GM19324 (cell line): ENCODE data around the gene SRXN1.
"Not testable (repeated sequence)": the region's sequence is repeated elsewhere in the genome, so short reads cannot be mapped to it uniquely, and the experiment has no call there.

Experiments used
- ATAC-seq: cut with Tn5 transposase; IDR thresholded peaks from one replicate; pipeline ENCODE4 v1.9.1; 2021; ENCODE audit warnings: mild to moderate bottlenecking, moderate library complexity; ENCODE audit not compliant: unreplicated experiment, low FRiP score

SRXN1 gene

GRCh38 chr20:655726-656624, 3.0 kb upstream of the SRXN1 start:
- no peak for ATAC-seq

GRCh38 chr20:654417-654750, 1.4 kb upstream of the SRXN1 start:
- ATAC-seq, result no peak

- no peak for ATAC-seq
Observed at GRCh38 chr20:653590-654416, 803 bp upstream of the SRXN1 start.

GRCh38 chr20:652615-653109, 338 bp downstream of the SRXN1 start:
- ATAC-seq, result no peak

- no peak for ATAC-seq
Observed at GRCh38 chr20:651713-652614, 1.0 kb downstream of the SRXN1 start.

GRCh38 chr20:650954-651353, 2.0 kb downstream of the SRXN1 start:
- ATAC-seq, result no peak

- ATAC-seq, result no peak
Observed at GRCh38 chr20:650281-650680, 2.7 kb downstream of the SRXN1 start.

- no peak for ATAC-seq
Observed at GRCh38 chr20:647479-648019, 5.5 kb downstream of the SRXN1 start.

GRCh38 chr20:646868-647233, 6.1 kb downstream of the SRXN1 start:
- no peak for ATAC-seq

GRCh38 chr20:646107-646867, 6.7 kb downstream of the SRXN1 start:
- ATAC-seq, result no peak

- ATAC-seq, result no peak
Observed at GRCh38 chr20:645318-646106, 7.5 kb downstream of the SRXN1 start.

GRCh38 chr20:644692-645317, 8.2 kb downstream of the SRXN1 start:
- no peak for ATAC-seq

- no peak for ATAC-seq
Observed at GRCh38 chr20:642398-643174, 10.4 kb downstream of the SRXN1 start.

- ATAC-seq, result not testable (repeated sequence)
Observed at GRCh38 chr20:642013-642397, 11.0 kb downstream of the SRXN1 start.

- ATAC-seq, result no peak
Observed at GRCh38 chr20:641516-641875, 11.5 kb downstream of the SRXN1 start.

GRCh38 chr20:640674-641515, 12.1 kb downstream of the SRXN1 start:
- ATAC-seq, result no peak

- ATAC-seq, result no peak
Observed at GRCh38 chr20:638579-638978, 14.4 kb downstream of the SRXN1 start.
